K562 (cell line): ENCODE data around the gene WSCD1. TPM values are rescaled to one million over a fixed set of nuclear protein-coding genes. Genes with fewer than 3 reads are reported as not detected.

Experiments used
- ATAC-seq: fragments of 200-7000 bp; cut with Tn5 transposase; 3 replicates; pipeline ENCODE4 v1.9.1; 2020; ENCODE audit warnings: moderate library complexity
- BruUV-seq: library from RNA; stranded (reverse); fragments of 400-500 nt; replicated peaks from 2 replicates; lab custom pipeline; 2021; lab: Mats Ljungman, UMichigan
- CTCF ChIA-PET: fragments of 300-600 bp; formaldehyde crosslinking; extraction: SDS; loops from one replicate; lab custom pipeline; 2021; ENCODE audit warnings: low intra/inter-chr PET ratio; lab: Yijun Ruan, JAX
- POLR2A ChIA-PET: fragments of 300-600, 350-650 bp; sonication (Branson Sonifier 250); formaldehyde crosslinking; extraction: SDS; loops from one replicate; lab custom pipeline; 2021; ENCODE audit warnings: antibody characterized with exemption, inconsistent platforms; lab: Yijun Ruan, JAX
- DNase-seq, 4 experiments: peaks; one replicate each; pipeline versions ENCODE4 v3.0.0 to v3.0.0-alpha.2; 2011 to 2018; ENCODE audit warnings: low spot score in 3 of 4, mixed read lengths in 3 of 4; ENCODE audit errors: extremely low read depth in 1 of 4
- FAIRE-seq: peaks from 2 replicates; lab custom pipeline; 2011; peaks lifted over from hg19 to GRCh38; lab: Jason Lieb, UNC
- H2AFZ ChIP-seq: 2 replicates; pipeline ENCODE4 v1.6.0; 2011; ENCODE audit warnings: low read depth, low read length, control low read depth, inconsistent platforms
- H3K27ac ChIP-seq: fragments of 200-600 bp; 3 replicates; pipeline ENCODE4 v1.8.0; 2011; ENCODE audit warnings: low read depth, mild to moderate bottlenecking, control low read depth, inconsistent platforms, low read length, moderate library complexity, mixed read lengths; ENCODE audit errors: extremely low read depth
- H3K27me3 ChIP-seq, 2 experiments: fragments of 300-600 bp in 1 of 2; 2 replicates in 1 of 2; 3 replicates in 1 of 2; pipeline versions ENCODE4 v1.6.0 to v1.8.0; 2011; ENCODE audit warnings: inconsistent platforms in 2 of 2, low read length in 2 of 2, mild to moderate bottlenecking in 1 of 2, mixed read lengths in 1 of 2, moderate library complexity in 1 of 2; ENCODE audit not compliant: control insufficient read depth in 2 of 2, insufficient read depth in 2 of 2
- H3K36me3 ChIP-seq: fragments of 300-600 bp; 3 replicates; pipeline ENCODE4 v1.8.0; 2011; ENCODE audit warnings: mild to moderate bottlenecking, low read length, inconsistent platforms; ENCODE audit not compliant: control insufficient read depth, insufficient read depth
- H3K4me1 ChIP-seq, 2 experiments: fragments of 200-600 bp in 1 of 2; replicated peaks in 1 of 2; 2 replicates in 1 of 2; 3 replicates in 1 of 2; pipeline versions ENCODE4 v1.5.1 to v1.8.0; 2011; ENCODE audit warnings: inconsistent platforms in 2 of 2, low read length in 2 of 2, mild to moderate bottlenecking in 1 of 2, mixed read lengths in 1 of 2, moderate library complexity in 1 of 2; ENCODE audit not compliant: control insufficient read depth in 2 of 2, insufficient read depth in 2 of 2
- H3K4me2 ChIP-seq: 2 replicates; pipeline ENCODE4 v1.6.1; 2011; ENCODE audit warnings: low read length, control low read depth, inconsistent platforms, mixed read lengths; ENCODE audit not compliant: insufficient read depth
- H3K4me3 ChIP-seq: fragments of 200-600 bp; sonication (generic), shearing (Covaris generic); 2 replicates; pipeline ENCODE4 v1.5.1; 2016; ENCODE audit warnings: control low read depth, inconsistent platforms
- H3K79me2 ChIP-seq: fragments of 200-600 bp; 3 replicates; pipeline ENCODE4 v1.8.0; 2011; ENCODE audit warnings: low read length, inconsistent platforms; ENCODE audit not compliant: control insufficient read depth, insufficient read depth
- H3K9ac ChIP-seq, 2 experiments: 2 replicates each; pipeline versions ENCODE4 v1.6.0 to v1.6.1; 2011; ENCODE audit warnings: low read depth in 2 of 2, low read length in 2 of 2, control low read depth in 1 of 2, inconsistent platforms in 1 of 2, mild to moderate bottlenecking in 1 of 2, mixed read lengths in 1 of 2; ENCODE audit not compliant: insufficient read depth in 1 of 2
- H3K9me1 ChIP-seq: one replicate; pipeline ENCODE4 v1.6.0; 2011; ENCODE audit warnings: inconsistent platforms, mild to moderate bottlenecking, low read length, moderate library complexity; ENCODE audit not compliant: control insufficient read depth, insufficient read depth
- H3K9me3 ChIP-seq: replicated peaks from 2 replicates; pipeline ENCODE4 v1.5.1; 2011; ENCODE audit warnings: low read depth, low read length, inconsistent platforms; ENCODE audit not compliant: control insufficient read depth, insufficient read depth
- H4K20me1 ChIP-seq: replicated peaks from 2 replicates; pipeline ENCODE4 v1.6.1; 2011; ENCODE audit warnings: low read length, inconsistent platforms, mixed read lengths; ENCODE audit not compliant: control insufficient read depth, insufficient read depth
- BCLAF1 ChIP-seq, 2 experiments: fragments of 450-650 bp in 1 of 2; IDR thresholded peaks; 2 replicates each; pipeline ENCODE4 v1.6.1; 2011 to 2017; ENCODE audit warnings: low read depth in 2 of 2, antibody characterized with exemption in 1 of 2, borderline replicate concordance in 1 of 2, low read length in 1 of 2, mild to moderate bottlenecking in 1 of 2, mixed read lengths in 1 of 2; ENCODE audit not compliant: control insufficient read depth in 1 of 2
- DDX20 ChIP-seq: fragments of 450-650 bp; IDR thresholded peaks from 2 replicates; pipeline ENCODE4 v1.6.1; 2016; ENCODE audit warnings: missing genetic modification characterization, low read depth, mild to moderate bottlenecking, missing compliant biosample characterization, moderate library complexity
- DNMT1 ChIP-seq: fragments of 450-650 bp; IDR thresholded peaks from 2 replicates; pipeline ENCODE4 v1.6.1; 2016; ENCODE audit warnings: antibody characterized with exemption, mild to moderate bottlenecking
- GABPA ChIP-seq: fragments of 200-800 bp; sonication (Bioruptor generic); conservative IDR thresholded peaks from 2 replicates; pipeline ENCODE4 v1.6.1; 2016; ENCODE audit warnings: low read depth, missing genetic modification characterization, missing compliant biosample characterization
- HDAC6 ChIP-seq: IDR thresholded peaks from 2 replicates; pipeline ENCODE4 v1.6.1; 2012; ENCODE audit warnings: low read depth, mild to moderate bottlenecking, control low read depth, inconsistent platforms, low read length, moderate library complexity
- MBD1 ChIP-seq: fragments of 250-450 bp; sonication (Bioruptor Pico); IDR thresholded peaks from 2 replicates; pipeline ENCODE4 v1.8.0; 2022; ENCODE audit warnings: inconsistent platforms
- NELFE ChIP-seq: IDR thresholded peaks from 2 replicates; pipeline ENCODE4 v1.6.1; 2011; ENCODE audit warnings: mild to moderate bottlenecking; ENCODE audit not compliant: insufficient read depth, insufficient read length
- NEUROD1 ChIP-seq: fragments of 150-350 bp; IDR thresholded peaks from 2 replicates; pipeline ENCODE4 v1.6.1; 2014; ENCODE audit warnings: borderline replicate concordance, low read length, low read depth; ENCODE audit not compliant: partially characterized antibody
- NR1H2 ChIP-seq: sonication (generic); formaldehyde crosslinking; IDR thresholded peaks from 2 replicates; pipeline ENCODE4 v1.4.0; 2020; ENCODE audit warnings: mild to moderate bottlenecking, missing genetic modification reagents
- NR2C2 ChIP-seq, 2 experiments: fragments of 200-800 bp in 1 of 2; sonication (Bioruptor generic) in 1 of 2; sonication (generic) in 1 of 2; formaldehyde crosslinking in 1 of 2; IDR thresholded peaks; 2 replicates each; pipeline versions ENCODE4 v1.6.1 to v1.8.0; 2016 to 2022; ENCODE audit warnings: mild to moderate bottlenecking in 1 of 2, missing compliant biosample characterization in 1 of 2, missing genetic modification characterization in 1 of 2, missing genetic modification reagents in 1 of 2
- RBM15 ChIP-seq: fragments of 200-400 bp; formaldehyde crosslinking; IDR thresholded peaks from 2 replicates; pipeline ENCODE4 v1.6.1; 2018; ENCODE audit warnings: mild to moderate bottlenecking, low read length, moderate library complexity; ENCODE audit not compliant: insufficient read depth
- SRF ChIP-seq, 2 experiments: fragments of 250-450, 450-650 bp in 1 of 2; sonication (Bioruptor Pico) in 1 of 2; sonication (generic) in 1 of 2; formaldehyde crosslinking; IDR thresholded peaks; 2 replicates each; pipeline versions ENCODE4 v1.5.0 to v1.5.1; 2020 to 2022; ENCODE audit warnings: mild to moderate bottlenecking in 1 of 2, missing genetic modification reagents in 1 of 2
- STAT5B ChIP-seq: fragments of 250-450 bp; sonication (Bioruptor Pico); IDR thresholded peaks from 2 replicates; pipeline ENCODE4 v1.8.0; 2021; ENCODE audit warnings: mild to moderate bottlenecking, inconsistent platforms
- TRIM24 ChIP-seq, 2 experiments: fragments of 450-650 bp; IDR thresholded peaks; 2 replicates each; pipeline ENCODE4 v1.6.1; 2016
- ZNF354B ChIP-seq: fragments of 250-450 bp; sonication (Bioruptor Pico); IDR thresholded peaks from 2 replicates; pipeline ENCODE4 v1.4.0; 2020
- WGBS: fragments of 100-300 bp; shearing (Covaris generic); methylation state at CpG from one replicate; pipeline ENCODE4 v1.1.6; 2016; ENCODE audit warnings: low coverage, mixed read lengths; ENCODE audit not compliant: insufficient coverage; ENCODE audit errors: missing lambda C conversion rate; 5-methylcytosine and 5-hydroxymethylcytosine counted together
- in situ Hi-C: fragments of 300-500 bp; cut with MboI; formaldehyde crosslinking; loops from 4 replicates; pipeline ENCODE4 v1.15.0; 2018; ENCODE audit warnings: inconsistent platforms, mixed read lengths
- intact Hi-C: fragments of 100-400 bp; cut with micrococcal nuclease; formaldehyde crosslinking; loops from 2 replicates; pipeline ENCODE4 v1.14.2; 2022
- polyA plus RNA-seq, 8 experiments: library from polyadenylated mRNA; depleted of rRNA in 4 of 8; stranded (reverse) in 5 of 8; unstranded in 3 of 8; fragments of >200 nt; fragmentation: Nextera tagmentation in 2 of 8; fragmentation: Illumina TruSeq in 1 of 8; extraction: Ambion mirVana in 2 of 8; extraction: Trizol in 1 of 8; gene quantifications; 2 replicates each; pipeline versions ENCODE4 v1.2.1 to v1.2.3, GENCODE V29; 2011 to 2014; ENCODE audit warnings: inconsistent platforms in 1 of 8, missing spikeins in 1 of 8
- total RNA-seq, 7 experiments: library from RNA; depleted of rRNA in 6 of 7; stranded (reverse); fragments of >200 nt in 6 of 7; fragmentation: Illumina TruSeq in 2 of 7; extraction: Trizol in 2 of 7; gene quantifications; 2 replicates each; pipeline versions ENCODE4 v1.2.1 to v1.2.3, GENCODE V29; 2011 to 2021; ENCODE audit warnings: low replicate concordance in 1 of 7

Gene WSCD1
- total and polyA plus RNA-seq, 9 of the 15 experiments (the other 6 are each of a cell fraction or from before 2014, with no cell fraction given), result not detected

GRCh38 chr17:6084311-6085161 lies 14.4 kb downstream of the WSCD1 start (continued):
- no peak for TF ChIP-seq MBD1 (CRISPR knock-in tag)
- no peak for TF ChIP-seq NR2C2 (CRISPR knock-in tag; IDR thresholded peaks at IDR 0.05)
- TF ChIP-seq NR2C2 (tag; IDR thresholded peaks at IDR 0.05), result no peak
- TF ChIP-seq DNMT1, result no peak
- no peak for TF ChIP-seq DDX20 (tag)
- TF ChIP-seq, all 486 proteins: peak for 0

GRCh38 chr17:6085812-6086211 lies 15.6 kb downstream of the WSCD1 start:
- Histone ChIP-seq H2AFZ (no peak overlapping the region), H3K9ac (no peak overlapping the region), H3K27ac (no peak overlapping the region), H3K79me2 (no peaks in the 10 kb centered on the region), H3K4me3 (no peak overlapping the region), H3K9me1 (no peaks in the 10 kb centered on the region), H3K9me3 (no peaks in the 10 kb centered on the region), H3K4me2 (no peak overlapping the region), H3K36me3 (no peaks in the 10 kb centered on the region), H4K20me1 (no peaks in the 10 kb centered on the region), H3K4me1 (no peaks in the 10 kb centered on the region; a peak in 1 of 5 replicates), H3K27me3 (peaks cover 4 to 44% of the 10 kb centered on the region in 2 experiments; a peak in 4 of 5 replicates)
- CTCF ChIA-PET, result no interaction called here
- no TSS peak for BruUV-seq
- in situ Hi-C loops (no loop called here), intact Hi-C loops (no loop called here)
- POLR2A ChIA-PET, result no interaction called here
- FAIRE-seq, result no peak
- WGBS, result 2% methylated on average over 9 of the region's 9 CpGs
- DNase-seq, result peak in 3 of 4 experiments; percentile 21 to 47 (median 37)
- ATAC-seq, result 0 out of 3 replicates have a peak, but pooled peaks have one; percentile 45
- no peak for TF ChIP-seq NELFE
- no peak for TF ChIP-seq STAT5B (CRISPR knock-in tag)
- no peak for TF ChIP-seq GABPA (tag)
- TF ChIP-seq NR1H2, result no peak
- TF ChIP-seq RBM15, result no peak
- TF ChIP-seq BCLAF1 (IDR thresholded peaks at IDR 0.05; ENCODE audit: borderline replicate concordance in 1 of 2, control insufficient read depth in 1 of 2, low read depth in 2 of 2, low read length in 1 of 2), result no peak
- no peak for TF ChIP-seq HDAC6
- TF ChIP-seq TRIM24 (IDR thresholded peaks at IDR 0.05), result no peak
- TF ChIP-seq NEUROD1, result no peak
- TF ChIP-seq SRF (CRISPR knock-in tag; IDR thresholded peaks at IDR 0.05), result no peak
- TF ChIP-seq ZNF354B, result no peak
